ENCODE results near the gene LRP1B.

- TF ChIP-seq, protein P1, sequence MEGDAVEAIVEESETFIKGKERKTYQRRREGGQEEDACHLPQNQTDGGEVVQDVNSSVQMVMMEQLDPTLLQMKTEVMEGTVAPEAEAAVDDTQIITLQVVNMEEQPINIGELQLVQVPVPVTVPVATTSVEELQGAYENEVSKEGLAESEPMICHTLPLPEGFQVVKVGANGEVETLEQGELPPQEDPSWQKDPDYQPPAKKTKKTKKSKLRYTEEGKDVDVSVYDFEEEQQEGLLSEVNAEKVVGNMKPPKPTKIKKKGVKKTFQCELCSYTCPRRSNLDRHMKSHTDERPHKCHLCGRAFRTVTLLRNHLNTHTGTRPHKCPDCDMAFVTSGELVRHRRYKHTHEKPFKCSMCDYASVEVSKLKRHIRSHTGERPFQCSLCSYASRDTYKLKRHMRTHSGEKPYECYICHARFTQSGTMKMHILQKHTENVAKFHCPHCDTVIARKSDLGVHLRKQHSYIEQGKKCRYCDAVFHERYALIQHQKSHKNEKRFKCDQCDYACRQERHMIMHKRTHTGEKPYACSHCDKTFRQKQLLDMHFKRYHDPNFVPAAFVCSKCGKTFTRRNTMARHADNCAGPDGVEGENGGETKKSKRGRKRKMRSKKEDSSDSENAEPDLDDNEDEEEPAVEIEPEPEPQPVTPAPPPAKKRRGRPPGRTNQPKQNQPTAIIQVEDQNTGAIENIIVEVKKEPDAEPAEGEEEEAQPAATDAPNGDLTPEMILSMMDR (IDR thresholded peaks at IDR 0.05): no peak
- TF ChIP-seq POLR2A (IDR thresholded peaks at IDR 0.05): no peak
Measured at GRCh38 chr2:141586985-141587384, 543.8 kb downstream of the LRP1B start.

Data from tibial nerve (tissue), 3 donors.